ENCODE data around the gene MRPL39. TPM values are rescaled to one million over a fixed set of nuclear protein-coding genes. Genes with fewer than 3 reads are reported as not detected.

Gene MRPL39
- total RNA-seq (2022; extraction: Qiagen RNA extraction; ENCODE audit: low read depth) = 32.8 to 41.4 TPM (median 36.0 TPM) in 5 replicates

GRCh38 chr21:25607151-25608043, at the start of gene MRPL39:
Gene MRPL39 (minus strand): TSS chr21:25607481. CDS start chr21:25607475, 6 bp downstream.

DNA sequence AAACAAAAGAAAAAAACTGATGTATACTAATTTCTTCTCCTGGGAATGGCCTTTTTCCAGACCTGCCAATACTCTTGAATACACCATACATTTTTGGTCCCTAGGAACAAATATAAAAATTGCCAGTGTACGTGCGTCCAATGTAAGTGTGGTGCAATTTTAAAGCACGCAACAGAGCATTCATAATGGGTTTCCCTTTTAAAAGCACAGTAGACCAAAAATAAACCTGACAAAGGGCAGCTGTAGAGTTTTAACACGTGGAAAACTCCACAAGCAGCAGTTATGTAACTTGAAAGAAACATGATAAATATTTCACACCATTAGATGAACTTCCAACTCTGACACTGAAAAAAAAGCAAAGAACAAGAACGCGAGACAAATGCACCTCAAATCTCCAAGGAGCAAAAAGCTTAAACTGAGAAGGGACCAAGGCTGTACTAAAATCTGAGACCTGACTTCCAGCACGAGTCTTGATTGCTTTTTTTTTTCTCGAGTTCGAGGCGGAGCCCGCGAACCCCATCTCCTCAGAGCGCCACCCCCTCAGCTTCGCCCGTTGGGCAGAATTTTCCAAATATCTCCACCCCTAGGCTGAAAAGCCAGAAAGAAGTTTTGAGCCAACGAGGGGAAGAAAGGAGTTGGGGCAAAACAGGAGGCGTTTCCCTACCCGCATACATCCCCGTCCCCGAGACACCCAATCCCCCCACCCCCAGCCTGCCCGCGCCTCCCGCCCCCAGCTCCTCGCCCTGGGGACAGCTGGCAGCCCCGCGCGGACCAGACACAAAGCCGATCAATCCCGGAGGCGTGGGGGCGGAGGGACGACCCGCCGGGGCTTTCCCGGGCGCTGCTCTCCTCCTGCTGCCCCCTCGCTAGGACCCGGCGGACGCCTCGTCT, 31.6 kb upstream of the MRPL39 start, which contains the start of gene JAM2:
Gene JAM2 (plus strand): TSS at position 599 of the 891 bp plus-strand sequence. CDS start 564 bp downstream, outside the sequence.

Other genes starting within 250 kb of the MRPL39 start
- 0.09 TPM in 1 of 5 replicates, not detected in the others for gene JAM2, start 31.8 kb upstream of the MRPL39 start, total RNA-seq (2022; extraction: Qiagen RNA extraction; ENCODE audit: low read depth)
- gene ATP5PF, start 127.4 kb upstream of the MRPL39 start, total RNA-seq (2022; extraction: Qiagen RNA extraction; ENCODE audit: low read depth) = 206 to 245 TPM (median 222 TPM) in 5 replicates
- gene GABPA, start 127.5 kb upstream of the MRPL39 start, total RNA-seq (2022; extraction: Qiagen RNA extraction; ENCODE audit: low read depth) = 6.3 to 11.0 TPM (median 7.5 TPM) in 5 replicates

All from A549 treated with DMSO at 1 μM for 4 hours (cell line).